Liver (tissue), 9 donors: Measurements from ENCODE around the gene GPR157. TPM values are rescaled to one million over a fixed set of nuclear protein-coding genes. Genes with fewer than 3 reads are reported as not detected.

Experiments used
- DNase-seq: peaks from one replicate; pipeline ENCODE4 v3.0.0-alpha.2; 2017; ENCODE audit warnings: low spot score
- H3K27ac ChIP-seq, 2 donors: one replicate each; pipeline ENCODE4 v1.7.0; 2013; ENCODE audit warnings: inconsistent platforms in 2 of 2, low read length in 2 of 2, control low read depth in 1 of 2, low read depth in 1 of 2, mild to moderate bottlenecking in 1 of 2
- H3K27me3 ChIP-seq, 4 donors: one replicate each; pipeline versions ENCODE4 v1.6.1 to v1.7.0; 2013; ENCODE audit warnings: low read length in 3 of 4, inconsistent platforms in 1 of 4, mild to moderate bottlenecking in 1 of 4, moderate library complexity in 1 of 4; ENCODE audit not compliant: control insufficient read depth in 4 of 4, insufficient read depth in 4 of 4
- H3K36me3 ChIP-seq, 4 donors: one replicate each; pipeline versions ENCODE4 v1.6.1 to v1.7.0; 2013; ENCODE audit warnings: low read length in 3 of 4, mild to moderate bottlenecking in 3 of 4, low read depth in 1 of 4, moderate library complexity in 1 of 4; ENCODE audit not compliant: control insufficient read depth in 4 of 4, insufficient read depth in 3 of 4
- H3K4me1 ChIP-seq, 4 donors: one replicate each; pipeline versions ENCODE4 v1.6.1 to v1.7.0; 2013; ENCODE audit warnings: low read length in 3 of 4, mild to moderate bottlenecking in 3 of 4, moderate library complexity in 1 of 4; ENCODE audit not compliant: control insufficient read depth in 4 of 4, insufficient read depth in 4 of 4
- H3K4me3 ChIP-seq, 3 donors: one replicate each; pipeline versions ENCODE4 v1.6.1 to v1.7.0; 2013; ENCODE audit warnings: low read length in 3 of 3, control low read depth in 1 of 3, low read depth in 1 of 3, mild to moderate bottlenecking in 1 of 3
- H3K9ac ChIP-seq, 2 donors: one replicate each; pipeline ENCODE4 v1.7.0; 2013; ENCODE audit warnings: low read length in 2 of 2, mild to moderate bottlenecking in 2 of 2, moderate library complexity in 2 of 2, control low read depth in 1 of 2, low read depth in 1 of 2
- H3K9me3 ChIP-seq, 4 donors: one replicate each; pipeline versions ENCODE4 v1.6.1 to v1.7.0; 2013; ENCODE audit warnings: low read length in 3 of 4; ENCODE audit not compliant: control insufficient read depth in 4 of 4
- ATF3 ChIP-seq: IDR thresholded peaks from 2 replicates; pipeline ENCODE4 v1.6.1; 2016; ENCODE audit warnings: antibody characterized with exemption
- CTCF ChIP-seq: fragments of 150-350 bp; IDR thresholded peaks from 2 replicates; pipeline ENCODE4 v1.5.1; 2017; ENCODE audit warnings: improper control_type of control experiment, low read depth, low read length; ENCODE audit not compliant: missing input control
- EGR1 ChIP-seq, 2 donors: IDR thresholded peaks; 2 replicates each; pipeline ENCODE4 v1.6.1; 2016 to 2018; ENCODE audit warnings: antibody characterized with exemption in 2 of 2, low read depth in 2 of 2
- FOXA1 ChIP-seq: IDR thresholded peaks from 2 replicates; pipeline ENCODE4 v1.6.1; 2016; ENCODE audit warnings: antibody characterized with exemption
- FOXA2 ChIP-seq: IDR thresholded peaks from 2 replicates; pipeline ENCODE4 v1.6.1; 2016; ENCODE audit warnings: antibody characterized with exemption
- GABPA ChIP-seq, 2 donors: IDR thresholded peaks in 1 of 2; conservative IDR thresholded peaks in 1 of 2; 2 replicates each; pipeline ENCODE4 v1.6.1; 2016; ENCODE audit warnings: antibody characterized with exemption in 2 of 2, mild to moderate bottlenecking in 1 of 2, moderate library complexity in 1 of 2
- HNF4A ChIP-seq, 2 donors: conservative IDR thresholded peaks; 2 replicates each; pipeline ENCODE4 v1.6.1; 2016; ENCODE audit warnings: antibody characterized with exemption in 2 of 2, mild to moderate bottlenecking in 2 of 2
- HNF4G ChIP-seq: IDR thresholded peaks from 2 replicates; pipeline ENCODE4 v1.6.1; 2016; ENCODE audit warnings: antibody characterized with exemption
- JUND ChIP-seq, 2 donors: IDR thresholded peaks; 2 replicates each; pipeline ENCODE4 v1.6.1; 2016; ENCODE audit warnings: antibody characterized with exemption in 2 of 2
- MAX ChIP-seq: IDR thresholded peaks from 2 replicates; pipeline ENCODE4 v1.6.1; 2016; ENCODE audit warnings: antibody characterized with exemption
- NR2F2 ChIP-seq: IDR thresholded peaks from 2 replicates; pipeline ENCODE4 v1.6.1; 2016; ENCODE audit warnings: antibody characterized with exemption
- RAD21 ChIP-seq, 2 donors: IDR thresholded peaks; 2 replicates each; pipeline ENCODE4 v1.6.1; 2016; ENCODE audit warnings: antibody characterized with exemption in 2 of 2, mild to moderate bottlenecking in 2 of 2
- RXRA ChIP-seq, 2 donors: IDR thresholded peaks; 2 replicates each; pipeline ENCODE4 v1.6.1; 2017 to 2018; ENCODE audit warnings: antibody characterized with exemption in 2 of 2, mild to moderate bottlenecking in 1 of 2
- SP1 ChIP-seq: IDR thresholded peaks from 2 replicates; pipeline ENCODE4 v1.6.1; 2018; ENCODE audit warnings: antibody characterized with exemption, mild to moderate bottlenecking
- TAF1 ChIP-seq: conservative IDR thresholded peaks from 2 replicates; pipeline ENCODE4 v1.6.1; 2016; ENCODE audit warnings: antibody characterized with exemption, mild to moderate bottlenecking
- YY1 ChIP-seq: IDR thresholded peaks from 2 replicates; pipeline ENCODE4 v1.6.1; 2016; ENCODE audit warnings: antibody characterized with exemption, mild to moderate bottlenecking
- ZBTB33 ChIP-seq: IDR thresholded peaks from 2 replicates; pipeline ENCODE4 v1.6.1; 2016; ENCODE audit warnings: antibody characterized with exemption
- WGBS: extraction: QIAGEN DNeasy Blood & Tissue Kit; methylation state at CpG from one replicate; pipeline ENCODE4 v1.1.7; 2013; 5-methylcytosine and 5-hydroxymethylcytosine counted together
- polyA plus RNA-seq, 2 donors: library from polyadenylated mRNA; stranded (reverse) in 1 of 2; unstranded in 1 of 2; fragments of 200-250 nt in 1 of 2; fragments of >200 nt in 1 of 2; fragmentation: Nextera tagmentation in 1 of 2; extraction: Ambion mirVana in 1 of 2; gene quantifications; one replicate each; pipeline versions ENCODE4 v1.2.1 to v1.2.3, GENCODE V29; 2013 to 2015
- total RNA-seq, 2 donors: library from RNA; depleted of rRNA; stranded (reverse); fragments of >200 nt; gene quantifications; one replicate each; pipeline ENCODE4 v1.2.3, GENCODE V29; 2014
- donor health status: healthy.
- donor health status: healthy.
- donor health status: healthy.
- donor health status: healthy.
- donor health status: healthy.

Gene GPR157
- total and polyA plus RNA-seq, 4 donors, result 1.3 to 7.0 (median 2.2) TPM

- no peak for TF ChIP-seq FOXA1
- TF ChIP-seq RXRA (IDR thresholded peaks at IDR 0.05), result no peak
- no peak for TF ChIP-seq ZBTB33
- TF ChIP-seq GABPA (IDR thresholded peaks at IDR 0.05 in 1 of 2, conservative IDR thresholded peaks at IDR 0.05 in 1 of 2), result no peak
- TF ChIP-seq NR2F2, result no peak
- H3K9ac ChIP-seq, result no peak overlapping the region
- H3K4me1 ChIP-seq, result peaks cover 0 to 2% (median 0%) of the 10 kb centered on the region in 4 donors
- no peaks in the 10 kb centered on the region for H3K9me3 ChIP-seq
- H3K27me3 ChIP-seq, result no peaks in the 10 kb centered on the region
- no peak overlapping the region for H3K27ac ChIP-seq
- 78% methylated on average over 4 of the region's 4 CpGs for WGBS
- DNase-seq, result no peak
- H3K36me3 ChIP-seq, result no peaks in the 10 kb centered on the region
- no peak overlapping the region for H3K4me3 ChIP-seq
Observed at GRCh38 chr1:9174243-9174642, 45.3 kb upstream of the GPR157 start.

GRCh38 chr1:9169601-9170137, 40.8 kb upstream of the GPR157 start:
- no peak overlapping the region for H3K9ac ChIP-seq
- H3K36me3 ChIP-seq, result no peaks in the 10 kb centered on the region
- no peaks in the 10 kb centered on the region for H3K9me3 ChIP-seq
- H3K27me3 ChIP-seq, result no peaks in the 10 kb centered on the region
- 97% methylated on average over 10 of the region's 10 CpGs for WGBS
- DNase-seq, result no peak
- peaks cover 0 to 2% (median 0%) of the 10 kb centered on the region in 4 donors for H3K4me1 ChIP-seq
- no peak overlapping the region for H3K27ac ChIP-seq
- H3K4me3 ChIP-seq, result no peak overlapping the region
- no peak for TF ChIP-seq FOXA2
- no peak for TF ChIP-seq MAX
- TF ChIP-seq HNF4A (conservative IDR thresholded peaks at IDR 0.05), result no peak
- TF ChIP-seq EGR1 (IDR thresholded peaks at IDR 0.05; ENCODE audit: low read depth in 2 of 2), result no peak
- no peak for TF ChIP-seq FOXA1
- no peak for TF ChIP-seq SP1
- TF ChIP-seq CTCF, result no peak
- no peak for TF ChIP-seq ZBTB33
- TF ChIP-seq TAF1, result no peak
- TF ChIP-seq NR2F2, result no peak
- TF ChIP-seq GABPA (IDR thresholded peaks at IDR 0.05 in 1 of 2, conservative IDR thresholded peaks at IDR 0.05 in 1 of 2), result no peak
- no peak for TF ChIP-seq JUND (IDR thresholded peaks at IDR 0.05)
- no peak for TF ChIP-seq RAD21 (IDR thresholded peaks at IDR 0.05)
- no peak for TF ChIP-seq HNF4G
- TF ChIP-seq YY1, result no peak
- TF ChIP-seq RXRA (IDR thresholded peaks at IDR 0.05), result no peak
- no peak for TF ChIP-seq ATF3
